K562 (cell line): ENCODE measurements around the gene ZNF775. TPM values are rescaled to one million over a fixed set of nuclear protein-coding genes. Genes with fewer than 3 reads are reported as not detected.

ENCODE experiments used
- AFF1 ChIP-seq, 2 experiments: fragments of 450-650 bp; IDR thresholded peaks; 2 replicates each; pipeline ENCODE4 v1.6.1; 2018; ENCODE audit warnings: mild to moderate bottlenecking in 2 of 2, low read depth in 1 of 2; ENCODE audit not compliant: partially characterized antibody in 2 of 2
- HDAC1 ChIP-seq, 2 experiments: fragments of 450-650 bp; IDR thresholded peaks; 2 replicates each; pipeline ENCODE4 v1.6.1; 2016 to 2017; ENCODE audit warnings: inconsistent platforms in 1 of 2, mild to moderate bottlenecking in 1 of 2, moderate library complexity in 1 of 2
- RBBP5 ChIP-seq: fragments of 200-600 bp; sonication (generic); IDR thresholded peaks from 2 replicates; pipeline ENCODE4 v1.6.1; 2012; ENCODE audit warnings: borderline replicate concordance, mild to moderate bottlenecking, low read length, control low read depth, inconsistent platforms; ENCODE audit not compliant: insufficient read depth, poor library complexity, severe bottlenecking
- SIN3B ChIP-seq: fragments of 450-650 bp; IDR thresholded peaks from 2 replicates; pipeline ENCODE4 v1.6.1; 2017; ENCODE audit warnings: low read depth, mild to moderate bottlenecking, moderate library complexity
- SMARCE1 ChIP-seq: fragments of 450-650 bp; IDR thresholded peaks from 2 replicates; pipeline ENCODE4 v1.7.1; 2016; ENCODE audit warnings: mild to moderate bottlenecking
- ZBTB12 ChIP-seq: fragments of 250-450 bp; sonication (Bioruptor Pico); IDR thresholded peaks from 2 replicates; pipeline ENCODE4 v1.4.0; 2020
- ZBTB40 ChIP-seq, 2 experiments: fragments of 450-650 bp in 1 of 2; sonication (generic) in 1 of 2; formaldehyde crosslinking in 1 of 2; IDR thresholded peaks; 2 replicates each; pipeline versions ENCODE4 v1.7.1 to v1.9.0; 2016 to 2022; ENCODE audit warnings: inconsistent platforms in 1 of 2, mild to moderate bottlenecking in 1 of 2, missing genetic modification reagents in 1 of 2
- ZNF175 ChIP-seq: fragments of 200-800 bp; sonication (Bioruptor generic); IDR thresholded peaks from 2 replicates; pipeline ENCODE4 v1.6.1; 2016; ENCODE audit warnings: low read depth, mild to moderate bottlenecking, missing genetic modification characterization, missing compliant biosample characterization
- ZNF3 ChIP-seq: fragments of 250-450 bp; sonication (Bioruptor Pico); IDR thresholded peaks from 2 replicates; pipeline ENCODE4 v1.5.0; 2021; ENCODE audit warnings: mild to moderate bottlenecking, moderate library complexity
- polyA plus RNA-seq, 8 experiments: library from polyadenylated mRNA; depleted of rRNA in 4 of 8; stranded (reverse) in 5 of 8; unstranded in 3 of 8; fragments of >200 nt; fragmentation: Nextera tagmentation in 2 of 8; fragmentation: Illumina TruSeq in 1 of 8; extraction: Ambion mirVana in 2 of 8; extraction: Trizol in 1 of 8; gene quantifications; 2 replicates each; pipeline versions ENCODE4 v1.2.1 to v1.2.3, GENCODE V29; 2011 to 2014; ENCODE audit warnings: inconsistent platforms in 1 of 8, missing spikeins in 1 of 8
- total RNA-seq, 7 experiments: library from RNA; depleted of rRNA in 6 of 7; stranded (reverse); fragments of >200 nt in 6 of 7; fragmentation: Illumina TruSeq in 2 of 7; extraction: Trizol in 2 of 7; gene quantifications; 2 replicates each; pipeline versions ENCODE4 v1.2.1 to v1.2.3, GENCODE V29; 2011 to 2021; ENCODE audit warnings: low replicate concordance in 1 of 7

Gene ZNF775
- total and polyA plus RNA-seq, 9 of the 15 experiments (the other 6 are each of a cell fraction or from before 2014, with no cell fraction given): 0.04 to 18.7 (median 4.9) TPM

- TF ChIP-seq AFF1 (IDR thresholded peaks at IDR 0.05; ENCODE audit: low read depth in 1 of 2, partially characterized antibody in 2 of 2) (peak in 1 of 2 experiments; percentile 20), SMARCE1 (0 out of 2 replicates have a peak, but pooled peaks have one; percentile 41), ZNF175 (CRISPR knock-in tag) (no peak), HDAC1 (IDR thresholded peaks at IDR 0.05) (peak in 1 of 2 experiments; percentile 60; a peak in 2 of 4 replicates), ZBTB40 (IDR thresholded peaks at IDR 0.05) (peak; percentile 53), ZBTB40 (CRISPR knock-in tag; IDR thresholded peaks at IDR 0.05) (no peak; the same call in 1 of the 2 replicates), SIN3B (no peak), RBBP5 (peak; percentile 64), ZNF3 (no peak), ZBTB12 (no peak)
These were observed 580 bp downstream of the ZNF775 start (continued) for GRCh38 chr7:150379441-150380379.
